ENCODE data around the gene RPS19BP1. TPM values are rescaled to one million over a fixed set of nuclear protein-coding genes. Genes with fewer than 3 reads are reported as not detected.

Gene RPS19BP1
- total RNA-seq, 4 donors from 2014 or later = 144 to 176 (median 160) TPM

GRCh38 chr22:39528080-39528661 is 4.4 kb downstream of the RPS19BP1 start:
- TF ChIP-seq CTCF (IDR thresholded peaks at IDR 0.05) (no peak), POLR2AphosphoS5 (IDR thresholded peaks at IDR 0.05) (no peak), POLR2A (IDR thresholded peaks at IDR 0.05) (no peak), EP300 (IDR thresholded peaks at IDR 0.05) (no peak)
- Histone ChIP-seq H3K36me3 (peaks cover 0 to 51% of the 10 kb centered on the region in 2 donors), H3K4me3 (peak overlapping the region in 1 of 2 donors; percentile 35), H3K27ac (peak overlapping the region in 3 of 4 donors; percentile 71 to 100 (median 73)), H3K4me1 (peaks cover 2 to 89% (median 69%) of the 10 kb centered on the region in 3 donors), H3K27me3 (no peaks in the 10 kb centered on the region), H3K9me3 (no peaks in the 10 kb centered on the region)
- no peak for ATAC-seq
- 62 to 73% methylated on average over 6 to 7 of the region's 12 CpGs for WGBS, 2 donors (ENCODE audit: low coverage in 1 of 2)

GRCh38 chr22:39527481-39527961 is 5.0 kb downstream of the RPS19BP1 start:
- 38 to 50% methylated on average over 3 to 5 of the region's 6 CpGs for WGBS, 2 donors (ENCODE audit: low coverage in 1 of 2)
- Histone ChIP-seq H3K27me3 (no peaks in the 10 kb centered on the region), H3K27ac (peak overlapping the region in 3 of 4 donors; percentile 71 to 100 (median 73)), H3K36me3 (peaks cover 0 to 57% of the 10 kb centered on the region in 2 donors), H3K4me1 (peaks cover 2 to 96% (median 75%) of the 10 kb centered on the region in 3 donors), H3K4me3 (no peak overlapping the region), H3K9me3 (no peaks in the 10 kb centered on the region)
- TF ChIP-seq EP300 (IDR thresholded peaks at IDR 0.05) (no peak), POLR2AphosphoS5 (IDR thresholded peaks at IDR 0.05) (no peak), CTCF (IDR thresholded peaks at IDR 0.05) (no peak), POLR2A (IDR thresholded peaks at IDR 0.05) (no peak)
- no peak for ATAC-seq

- 56% methylated on average over 2 of the region's 4 CpGs; no CpG with 5 or more reads in 1 of the 2 donors for WGBS, 2 donors (ENCODE audit: low coverage in 1 of 2)
- Histone ChIP-seq H3K36me3 (peaks cover 2 to 65% of the 10 kb centered on the region in 2 donors), H3K4me1 (peaks cover 2 to 99% (median 77%) of the 10 kb centered on the region in 3 donors)
Measured at GRCh38 chr22:39526736-39527171, 5.8 kb downstream of the RPS19BP1 start.

GRCh38 chr22:39525658-39525975 is 6.9 kb downstream of the RPS19BP1 start:
- Histone ChIP-seq H3K36me3 (peaks cover 6 to 73% of the 10 kb centered on the region in 2 donors), H3K4me3 (no peak overlapping the region), H3K4me1 (peaks cover 0 to 91% (median 68%) of the 10 kb centered on the region in 3 donors), H3K27ac (peak overlapping the region in 3 of 4 donors; percentile 98 to 100 (median 100)), H3K27me3 (no peaks in the 10 kb centered on the region), H3K9me3 (no peaks in the 10 kb centered on the region)
- WGBS, 2 donors (ENCODE audit: low coverage in 1 of 2) = 33 to 51% methylated on average over 3 to 4 of the region's 4 CpGs
- no peak for ATAC-seq
- no peak for TF ChIP-seq POLR2AphosphoS5 (IDR thresholded peaks at IDR 0.05)

More at GRCh38 chr22:39526736-39527171, 5.8 kb downstream of the RPS19BP1 start:
- TF ChIP-seq EP300 (IDR thresholded peaks at IDR 0.05) (no peak), POLR2AphosphoS5 (IDR thresholded peaks at IDR 0.05) (no peak), POLR2A (IDR thresholded peaks at IDR 0.05) (no peak), CTCF (IDR thresholded peaks at IDR 0.05) (no peak)
- Histone ChIP-seq H3K27ac (peak overlapping the region in 3 of 4 donors; percentile 71 to 100 (median 73)), H3K4me3 (no peak overlapping the region), H3K9me3 (no peaks in the 10 kb centered on the region), H3K27me3 (no peaks in the 10 kb centered on the region)
- ATAC-seq = no peak

- ATAC-seq = no peak
- no peaks in the 10 kb centered on the region for H3K9me3 ChIP-seq
- peaks cover 0 to 85% (median 62%) of the 10 kb centered on the region in 3 donors for H3K4me1 ChIP-seq
- 14 to 33% methylated on average over 1 of the region's 10 CpGs for WGBS, 2 donors (ENCODE audit: low coverage in 1 of 2)
- no peaks in the 10 kb centered on the region for H3K27me3 ChIP-seq
- TF ChIP-seq EP300 (IDR thresholded peaks at IDR 0.05) (no peak), POLR2A (IDR thresholded peaks at IDR 0.05) (no peak), POLR2AphosphoS5 (IDR thresholded peaks at IDR 0.05) (no peak), CTCF (IDR thresholded peaks at IDR 0.05) (no peak)
- H3K36me3 ChIP-seq = peaks cover 6 to 67% of the 10 kb centered on the region in 2 donors
- peak overlapping the region in 3 of 4 donors; percentile 98 to 100 (median 100) for H3K27ac ChIP-seq
- peak overlapping the region in 1 of 2 donors; percentile 100 for H3K4me3 ChIP-seq
Measured at GRCh38 chr22:39524753-39525657, 7.5 kb downstream of the RPS19BP1 start.

Measured in gastroesophageal sphincter (tissue), 4 donors.